Measurements from ENCODE around the gene PRKCA.

The PRKCA gene

DNA sequence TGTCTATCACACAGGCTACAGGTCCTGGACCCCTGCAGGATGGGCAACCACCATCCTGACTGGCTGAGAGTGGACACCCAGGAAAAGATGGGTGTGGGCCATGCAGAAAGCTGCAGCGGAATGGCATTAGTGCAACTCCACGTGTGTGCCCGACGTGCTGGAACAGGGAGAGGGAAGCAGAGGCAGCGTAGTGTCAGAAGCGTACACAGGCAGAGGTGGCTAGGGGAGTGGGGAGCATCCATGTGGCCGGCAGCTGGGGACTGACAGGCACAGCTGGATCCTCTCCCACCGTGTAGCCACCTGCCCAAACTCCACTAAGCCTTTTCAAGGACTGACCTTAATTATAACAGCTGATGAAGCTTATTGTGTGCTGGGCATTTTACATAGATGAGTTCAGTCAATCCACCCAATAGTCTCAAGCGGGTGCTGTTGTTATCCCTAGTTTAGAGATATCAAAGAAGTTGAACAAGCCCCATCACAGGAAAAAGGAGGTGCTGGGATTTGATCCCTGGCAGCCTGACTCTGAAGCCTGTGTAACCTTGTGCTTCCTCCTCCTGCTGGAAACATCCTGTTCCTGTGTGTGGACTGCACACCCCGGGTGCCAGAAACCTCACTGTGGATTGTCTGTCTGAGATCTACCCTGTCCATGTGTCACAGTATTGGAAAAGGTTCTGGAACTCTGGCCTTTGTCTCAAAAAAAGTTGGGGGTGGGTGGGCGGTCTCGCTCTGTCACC is 114.0 kb downstream of the PRKCA start:
- no peak for DNase-seq

- DNase-seq, result no peak
These were observed 114.9 kb downstream of the PRKCA start for GRCh38 chr17:66417300-66417719.

- DNase-seq, result no peak
These were observed 118.6 kb downstream of the PRKCA start for GRCh38 chr17:66420961-66421371.

- no peak for DNase-seq
These were observed 119.8 kb downstream of the PRKCA start for GRCh38 chr17:66422186-66422585.

GRCh38 chr17:66423056-66423955 is 120.9 kb downstream of the PRKCA start:
- DNase-seq, result no peak

DNA sequence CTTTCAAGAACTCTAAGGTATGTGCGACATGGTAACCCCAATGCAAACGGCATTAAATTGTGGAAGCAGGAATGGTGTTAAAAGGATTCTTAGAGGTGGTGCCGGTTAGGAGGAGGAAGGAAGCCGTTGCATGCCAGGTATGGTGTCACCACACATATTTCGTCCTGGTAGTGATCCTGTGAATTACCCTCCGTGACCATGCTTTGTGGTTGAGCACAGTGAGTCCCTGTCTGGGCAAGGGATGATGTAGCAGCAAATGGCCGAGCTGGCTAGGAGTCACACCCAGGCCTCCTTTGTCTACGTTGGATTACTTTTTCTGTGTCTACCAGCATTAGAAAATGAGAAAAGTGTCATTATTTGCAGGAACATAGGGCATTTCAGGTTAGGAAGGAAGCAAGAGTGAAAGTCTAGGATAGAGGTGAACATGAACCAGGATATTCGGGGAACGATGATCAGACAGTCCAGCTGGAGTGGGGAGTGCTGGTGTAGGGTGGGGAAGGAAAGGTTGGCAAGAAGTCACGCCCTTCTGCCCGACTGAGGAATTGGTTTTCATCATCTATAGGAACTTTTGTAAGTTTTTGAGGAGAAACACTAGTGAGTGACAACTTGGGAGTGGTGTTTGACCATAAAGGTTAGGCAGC is 123.5 kb downstream of the PRKCA start:
- DNase-seq, result no peak

- no peak for DNase-seq
These were observed 124.1 kb downstream of the PRKCA start for GRCh38 chr17:66426397-66427033.

DNA sequence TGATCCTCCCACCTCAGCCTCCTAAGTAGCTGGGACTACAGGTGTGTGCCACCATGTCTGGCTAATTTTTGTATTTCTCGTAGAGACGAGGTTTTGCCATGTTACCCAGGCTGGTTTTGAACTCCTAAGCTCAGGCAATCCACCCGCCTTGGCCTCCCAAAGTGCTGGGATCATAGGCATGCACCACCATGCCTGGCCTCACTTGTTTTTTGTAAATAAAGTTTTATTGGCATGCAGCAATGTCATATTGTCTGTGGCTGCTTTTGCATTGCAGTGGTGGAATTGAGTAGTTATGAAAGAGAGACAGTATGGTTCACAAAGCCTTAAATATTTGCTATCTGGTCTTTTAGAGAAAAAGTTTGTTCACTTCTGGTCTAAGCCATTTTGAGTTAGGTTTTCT is 124.7 kb downstream of the PRKCA start:
- no peak for DNase-seq

DNA sequence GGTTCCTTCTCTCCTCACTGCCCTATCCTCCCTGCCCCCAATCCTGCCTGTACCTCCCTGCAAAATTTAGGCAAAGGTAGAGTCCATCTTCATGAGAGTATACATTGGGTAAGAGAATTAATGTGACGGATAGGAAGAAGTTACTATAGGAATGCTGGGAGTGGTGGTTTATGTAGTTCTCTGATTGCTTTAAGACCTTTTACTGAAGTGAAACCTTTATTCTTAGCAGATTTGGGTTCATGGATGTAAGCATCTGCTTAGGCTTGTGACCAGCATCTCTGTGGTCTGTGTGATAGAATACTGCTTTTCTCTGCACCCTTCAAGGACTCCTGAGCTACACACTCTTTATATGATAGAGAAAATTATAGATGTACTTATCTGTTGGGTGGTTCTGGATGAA is 127.3 kb downstream of the PRKCA start:
- no peak for DNase-seq

DNA sequence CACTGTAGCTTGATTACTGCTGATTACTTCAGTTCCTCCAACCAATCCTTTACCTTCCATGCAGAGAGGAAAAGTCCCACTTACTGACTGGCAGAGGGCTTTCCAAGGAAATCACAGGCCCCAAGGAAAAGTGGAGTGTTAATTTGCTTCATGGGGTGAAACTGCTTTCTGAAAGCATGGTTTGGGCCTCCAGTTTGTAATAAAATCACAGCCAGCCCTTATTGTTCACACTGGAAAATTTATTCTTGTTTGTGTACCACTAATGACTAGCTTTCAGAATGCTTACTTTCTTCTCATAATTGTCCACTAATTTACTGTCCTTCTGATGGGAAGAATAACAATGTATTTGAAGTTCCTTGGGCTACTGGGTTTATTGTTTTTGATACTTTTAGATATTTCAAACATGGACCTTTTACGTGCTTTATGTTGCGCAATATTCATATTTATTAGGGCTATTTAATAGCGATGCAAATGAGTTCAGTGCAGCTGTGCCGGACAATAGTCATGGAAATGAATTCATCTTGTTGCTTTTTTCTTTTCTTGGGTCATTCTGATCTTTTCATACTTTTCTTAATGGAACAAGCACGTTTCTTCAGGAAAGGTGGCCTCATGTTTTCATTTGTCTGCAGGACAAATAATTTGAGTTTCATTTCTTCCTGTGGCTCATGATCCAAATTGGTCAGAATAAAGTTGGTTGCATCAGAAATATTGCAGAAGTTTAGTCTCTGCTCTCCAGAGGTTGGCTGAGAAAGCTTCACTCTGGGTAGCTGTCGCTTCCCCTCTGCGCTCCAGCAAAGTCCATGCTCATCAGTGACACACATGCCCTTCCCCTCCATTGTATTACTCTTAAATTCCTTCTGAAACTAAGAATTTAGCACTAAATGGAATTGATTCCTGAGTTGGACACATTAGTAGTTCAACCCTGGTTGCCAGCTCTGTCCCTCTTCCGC is 128.7 kb downstream of the PRKCA start:
- no peak for DNase-seq

- no peak for DNase-seq
These were observed 129.5 kb downstream of the PRKCA start for GRCh38 chr17:66431910-66432309.

GRCh38 chr17:66432411-66432957 is 130.1 kb downstream of the PRKCA start:
- no peak for DNase-seq

GRCh38 chr17:66432996-66433551 is 130.7 kb downstream of the PRKCA start:
- DNase-seq, result no peak

DNA sequence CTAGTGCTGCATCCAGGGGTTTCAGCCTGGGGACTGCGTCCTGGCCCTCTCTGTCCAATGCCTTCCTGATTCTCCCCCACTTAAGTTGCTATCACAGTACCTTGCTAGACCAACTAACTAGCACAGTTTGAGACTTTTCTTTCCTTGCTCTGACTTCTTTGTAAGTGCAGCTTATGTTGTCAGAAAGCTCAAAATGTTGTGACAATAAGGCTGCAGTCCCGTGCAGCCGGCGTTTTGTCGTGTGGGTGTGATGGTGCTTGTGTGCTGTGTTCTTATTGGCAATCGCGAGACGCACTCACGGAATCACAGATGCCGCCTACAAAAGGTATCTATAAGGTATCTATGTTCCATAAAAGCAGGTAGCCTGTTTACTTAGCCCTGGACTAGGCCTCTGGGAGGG is 132.8 kb downstream of the PRKCA start:
- no peak for DNase-seq

- no peak for DNase-seq
These were observed 134.2 kb downstream of the PRKCA start for GRCh38 chr17:66436631-66437030.

GRCh38 chr17:66437476-66438026 is 135.1 kb downstream of the PRKCA start:
- DNase-seq, result no peak

DNA sequence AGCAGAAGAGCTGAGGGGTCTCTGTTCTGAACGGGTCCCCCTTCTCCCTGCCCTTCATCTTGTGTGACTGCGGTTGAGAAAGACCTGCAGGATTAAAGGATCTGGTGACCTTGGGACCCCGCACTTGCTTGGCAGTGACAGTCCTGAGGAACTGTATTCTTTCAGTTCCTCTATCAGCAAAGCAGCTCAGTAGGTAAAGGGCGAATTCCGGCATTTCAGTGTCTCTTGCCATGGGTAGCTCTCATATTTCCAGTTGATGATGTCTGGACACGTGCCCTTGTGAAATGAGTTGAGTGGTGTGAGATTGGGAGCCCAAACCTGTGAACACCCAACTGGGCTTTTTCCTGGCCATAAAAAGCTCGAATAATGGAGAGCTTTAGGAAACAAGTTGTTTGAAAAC is 135.7 kb downstream of the PRKCA start:
- DNase-seq, result no peak

GRCh38 chr17:66441101-66441661 is 138.8 kb downstream of the PRKCA start:
- no peak for DNase-seq

DNA sequence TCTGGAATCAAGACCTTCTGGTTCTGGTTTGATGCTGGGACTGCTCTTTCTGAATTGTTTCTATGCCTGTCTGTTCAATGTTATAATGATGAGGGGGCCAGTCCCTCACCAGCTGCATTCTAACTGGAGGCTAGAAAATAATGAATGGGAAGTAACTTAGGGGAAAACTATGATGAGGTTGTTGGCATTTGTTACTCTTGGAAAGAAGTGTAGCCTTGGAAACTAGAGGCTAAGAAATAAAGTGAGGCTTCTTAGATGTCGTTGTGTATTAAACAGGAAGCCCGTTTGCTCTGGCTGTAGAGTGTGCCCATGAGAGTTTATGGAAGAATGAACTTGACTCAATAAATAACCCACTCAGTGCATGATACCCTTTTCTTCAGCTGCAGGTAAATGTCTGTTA is 140.8 kb downstream of the PRKCA start:
- DNase-seq, result no peak

- no peak for DNase-seq
These were observed 141.2 kb downstream of the PRKCA start for GRCh38 chr17:66443606-66444005.

- no peak for DNase-seq
These were observed 141.6 kb downstream of the PRKCA start for GRCh38 chr17:66444031-66444430.

Data from effector CD8-positive, alpha-beta T cell (primary cell).